Keratinocyte (primary cell): Measurements from ENCODE around the gene SLC44A5. TPM values are rescaled to one million over a fixed set of nuclear protein-coding genes. Genes with fewer than 3 reads are reported as not detected.

Source experiments
- DNase-seq: peaks from one replicate; pipeline ENCODE4 v3.0.0-alpha.2; 2011; ENCODE audit warnings: low read depth, missing footprints, low spot score
- FAIRE-seq: peaks from 2 replicates; lab custom pipeline; 2011; peaks lifted over from hg19 to GRCh38; lab: Jason Lieb, UNC
- H2AFZ ChIP-seq: 2 replicates; pipeline ENCODE4 v1.6.0; 2012; ENCODE audit warnings: low read length, control low read depth, inconsistent platforms; ENCODE audit not compliant: control insufficient read depth
- H3K27ac ChIP-seq: 2 replicates; pipeline ENCODE4 v1.5.1; 2011; ENCODE audit warnings: low read length; ENCODE audit not compliant: control insufficient read depth, insufficient read depth
- H3K27me3 ChIP-seq: 3 replicates; pipeline ENCODE4 v1.6.0; 2011; ENCODE audit warnings: low read length; ENCODE audit not compliant: control insufficient read depth, insufficient read depth; ENCODE audit errors: extremely low read depth
- H3K36me3 ChIP-seq, 2 experiments: 2 replicates in 1 of 2; 3 replicates in 1 of 2; pipeline ENCODE4 v1.5.1; 2011; ENCODE audit warnings: low read length in 2 of 2, mild to moderate bottlenecking in 1 of 2; ENCODE audit not compliant: control insufficient read depth in 2 of 2, insufficient read depth in 2 of 2; ENCODE audit errors: extremely low read depth in 1 of 2
- H3K4me1 ChIP-seq: 3 replicates; pipeline ENCODE4 v1.5.1; 2011; ENCODE audit warnings: low read length; ENCODE audit not compliant: control insufficient read depth, insufficient read depth; ENCODE audit errors: extremely low read depth
- H3K4me2 ChIP-seq: 3 replicates; pipeline ENCODE4 v1.6.0; 2011; ENCODE audit warnings: low read depth, low read length; ENCODE audit not compliant: control insufficient read depth, insufficient read depth; ENCODE audit errors: extremely low read depth
- H3K4me3 ChIP-seq, 3 experiments: fragments of 200-600 bp in 1 of 3; sonication (generic) in 1 of 3; 2 replicates in 2 of 3; 3 replicates in 1 of 3; pipeline ENCODE4 v1.5.1; 2011 to 2016; ENCODE audit warnings: low read length in 3 of 3, mild to moderate bottlenecking in 3 of 3, control low read depth in 2 of 3, inconsistent platforms in 1 of 3, low read depth in 1 of 3, mixed read lengths in 1 of 3, mixed run types in 1 of 3, moderate library complexity in 1 of 3; ENCODE audit not compliant: control insufficient read depth in 2 of 3, insufficient read depth in 2 of 3; ENCODE audit errors: extremely low read depth in 1 of 3
- H3K79me2 ChIP-seq: 2 replicates; pipeline ENCODE4 v1.6.0; 2012; ENCODE audit warnings: low read length; ENCODE audit not compliant: control insufficient read depth, insufficient read depth
- H3K9ac ChIP-seq: 3 replicates; pipeline ENCODE4 v1.6.0; 2011; ENCODE audit warnings: low read length; ENCODE audit not compliant: control insufficient read depth, insufficient read depth; ENCODE audit errors: extremely low read depth
- H3K9me1 ChIP-seq: 3 replicates; pipeline ENCODE4 v1.6.0; 2011; ENCODE audit warnings: low read length; ENCODE audit not compliant: control insufficient read depth, insufficient read depth; ENCODE audit errors: extremely low read depth
- H3K9me3 ChIP-seq: 2 replicates; pipeline ENCODE4 v1.5.1; 2012; ENCODE audit warnings: low read depth, low read length; ENCODE audit not compliant: control insufficient read depth
- H4K20me1 ChIP-seq: 3 replicates; pipeline ENCODE4 v1.6.0; 2011; ENCODE audit warnings: low read length; ENCODE audit not compliant: control insufficient read depth, insufficient read depth; ENCODE audit errors: extremely low read depth
- CTCF ChIP-seq, 3 experiments: IDR thresholded peaks in 1 of 3; conservative IDR thresholded peaks in 1 of 3; optimal IDR thresholded peaks in 1 of 3; 2 replicates in 2 of 3; 3 replicates in 1 of 3; pipeline versions ENCODE3 to v1.5.1; 2011; ENCODE audit warnings: low read length in 3 of 3, mild to moderate bottlenecking in 3 of 3, moderate library complexity in 2 of 3, control low read depth in 1 of 3, inconsistent platforms in 1 of 3; ENCODE audit not compliant: insufficient read depth in 2 of 3; ENCODE audit errors: extremely low read depth in 1 of 3
- EZH2 ChIP-seq: IDR thresholded peaks from one replicate; pipeline ENCODE4 v1.6.1; 2012; ENCODE audit warnings: inconsistent platforms, mild to moderate bottlenecking, low read length, moderate library complexity
- dilution Hi-C: fragments of 300-500 bp; cut with MboI; formaldehyde crosslinking; loops from one replicate; pipeline ENCODE4 v1.7.0; 2020; ENCODE audit warnings: low sequenced_read_pairs; ENCODE audit not compliant: extremely low pct_ligation_motif_present
- polyA plus RNA-seq, 5 experiments: library from polyadenylated mRNA; depleted of rRNA in 3 of 5; stranded (reverse) in 3 of 5; stranded (forward) in 1 of 5; unstranded in 1 of 5; fragments of >200 nt; gene quantifications; 1 replicate in 1 of 5; 2 replicates in 3 of 5; 3 replicates in 1 of 5; pipeline versions ENCODE4 v1.2.1 to v1.2.3, GENCODE V29; 2011 to 2012; ENCODE audit warnings: missing spikeins in 2 of 5, low read depth in 1 of 5, low replicate concordance in 1 of 5

SLC44A5 gene
- polyA plus RNA-seq, 1 donor (not counting 4 experiments of a cell fraction or from before 2014, with no cell fraction given), result 0.72 TPM

- Histone ChIP-seq H3K9me1 (no peaks in the 10 kb centered on the region), H3K9ac (no peak overlapping the region), H3K4me3 (no peak overlapping the region), H4K20me1 (no peaks in the 10 kb centered on the region), H3K4me1 (no peaks in the 10 kb centered on the region), H3K79me2 (no peaks in the 10 kb centered on the region), H2AFZ (no peak overlapping the region), H3K4me2 (no peak overlapping the region), H3K27me3 (no peaks in the 10 kb centered on the region), H3K36me3 (no peaks in the 10 kb centered on the region), H3K27ac (no peak overlapping the region), H3K9me3 (no peaks in the 10 kb centered on the region)
- DNase-seq (no peak), FAIRE-seq (no peak)
- dilution Hi-C loops, result no loop called here
- TF ChIP-seq CTCF (optimal IDR thresholded peaks at IDR 0.05 in 1 of 3, IDR thresholded peaks at IDR 0.05 in 1 of 3, conservative IDR thresholded peaks at IDR 0.05 in 1 of 3; ENCODE audit: extremely low read depth in 1 of 3, insufficient read depth in 2 of 3, low read length in 3 of 3) (no peak), EZH2 (no peak)
Observed at GRCh38 chr1:75237316-75237715, 373.6 kb downstream of the SLC44A5 start.

- DNase-seq (no peak), FAIRE-seq (no peak)
- H3K4me1 ChIP-seq, result no peaks in the 10 kb centered on the region
- no peaks in the 10 kb centered on the region for H4K20me1 ChIP-seq
- no peaks in the 10 kb centered on the region for H3K9me1 ChIP-seq
- no peaks in the 10 kb centered on the region for H3K36me3 ChIP-seq
- no peak overlapping the region for H3K9ac ChIP-seq
- no peak overlapping the region for H3K27ac ChIP-seq
- H3K4me2 ChIP-seq, result no peak overlapping the region
- dilution Hi-C loops, result no loop called here
- no peaks in the 10 kb centered on the region for H3K79me2 ChIP-seq
- H3K9me3 ChIP-seq, result no peaks in the 10 kb centered on the region
- H2AFZ ChIP-seq, result no peak overlapping the region
- no peaks in the 10 kb centered on the region for H3K27me3 ChIP-seq
- H3K4me3 ChIP-seq, result no peak overlapping the region
- no peak for TF ChIP-seq EZH2
- TF ChIP-seq CTCF (optimal IDR thresholded peaks at IDR 0.05 in 1 of 3, IDR thresholded peaks at IDR 0.05 in 1 of 3, conservative IDR thresholded peaks at IDR 0.05 in 1 of 3; ENCODE audit: extremely low read depth in 1 of 3, insufficient read depth in 2 of 3, low read length in 3 of 3), result no peak
Observed at GRCh38 chr1:75234562-75234961, 376.4 kb downstream of the SLC44A5 start.
